ENCODE results near the gene KRTAP4-1. TPM values are rescaled to one million over a fixed set of nuclear protein-coding genes. Genes with fewer than 3 reads are reported as not detected.

Gene KRTAP4-1
- total RNA-seq, 1 experiment from 2014 or later = not detected

DNA sequence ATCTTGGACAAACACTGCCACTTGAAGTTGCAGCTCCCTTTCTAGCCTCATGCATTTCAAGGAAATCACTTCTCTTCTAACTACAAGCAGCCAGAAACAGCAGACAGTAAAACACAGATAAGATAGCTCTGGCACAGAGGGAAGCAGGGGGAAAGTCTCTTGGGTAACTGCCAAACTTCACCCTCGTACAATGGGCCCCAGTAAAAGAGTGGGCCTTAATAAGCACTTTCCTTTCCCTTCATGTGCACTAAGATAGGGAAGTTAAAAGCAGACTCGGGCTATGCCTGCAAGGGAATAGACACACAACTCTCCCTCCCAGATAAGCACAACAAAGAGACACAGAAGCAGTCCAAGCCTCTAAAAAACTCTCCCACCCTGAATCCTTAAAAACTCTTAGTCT, 30.9 kb downstream of the KRTAP4-1 start:
- Histone ChIP-seq H3K9me2 (replicated peaks; ENCODE audit: low read length) (no peaks in the 10 kb centered on the region), H3K36me3 (ENCODE audit: low read depth, low read length) (no peaks in the 10 kb centered on the region), H3K79me2 (ENCODE audit: low read length) (no peaks in the 10 kb centered on the region), H3K4me3 (ENCODE audit: low read length) (no peak overlapping the region), H2AFZ (ENCODE audit: low read length) (no peak overlapping the region), H3K9ac (ENCODE audit: low read length) (no peak overlapping the region), H3K27ac (ENCODE audit: low read length) (no peak overlapping the region), H3K9me3 (ENCODE audit: low read length) (no peaks in the 10 kb centered on the region), H3K27me3 (ENCODE audit: low read length) (no peaks in the 10 kb centered on the region), H3K4me1 (ENCODE audit: insufficient read depth, low read length) (no peaks in the 10 kb centered on the region; the same call in 1 of the 2 replicates), H3K4me2 (ENCODE audit: low read length) (no peak overlapping the region), H3F3A (ENCODE audit: low read length, unreplicated experiment) (no peaks in the 10 kb centered on the region), H4K20me1 (ENCODE audit: low read length) (no peaks in the 10 kb centered on the region)
- DNase-seq = no peak
- no TSS peak for BruUV-seq (replicated peaks)
- ChIA-PET POLR2A (ENCODE audit: unreplicated experiment) (no interaction called here), CTCF (no interaction called here)
- no peak for ATAC-seq
- intact Hi-C loops (cut with micrococcal nuclease) = no loop called here
- no peak for TF ChIP-seq EZH2 (IDR thresholded peaks at IDR 0.05; ENCODE audit: low read length, unreplicated experiment)
- TF ChIP-seq EZH2phosphoT487 (IDR thresholded peaks at IDR 0.05; ENCODE audit: borderline replicate concordance, low read length) = no peak
- TF ChIP-seq, protein P1, sequence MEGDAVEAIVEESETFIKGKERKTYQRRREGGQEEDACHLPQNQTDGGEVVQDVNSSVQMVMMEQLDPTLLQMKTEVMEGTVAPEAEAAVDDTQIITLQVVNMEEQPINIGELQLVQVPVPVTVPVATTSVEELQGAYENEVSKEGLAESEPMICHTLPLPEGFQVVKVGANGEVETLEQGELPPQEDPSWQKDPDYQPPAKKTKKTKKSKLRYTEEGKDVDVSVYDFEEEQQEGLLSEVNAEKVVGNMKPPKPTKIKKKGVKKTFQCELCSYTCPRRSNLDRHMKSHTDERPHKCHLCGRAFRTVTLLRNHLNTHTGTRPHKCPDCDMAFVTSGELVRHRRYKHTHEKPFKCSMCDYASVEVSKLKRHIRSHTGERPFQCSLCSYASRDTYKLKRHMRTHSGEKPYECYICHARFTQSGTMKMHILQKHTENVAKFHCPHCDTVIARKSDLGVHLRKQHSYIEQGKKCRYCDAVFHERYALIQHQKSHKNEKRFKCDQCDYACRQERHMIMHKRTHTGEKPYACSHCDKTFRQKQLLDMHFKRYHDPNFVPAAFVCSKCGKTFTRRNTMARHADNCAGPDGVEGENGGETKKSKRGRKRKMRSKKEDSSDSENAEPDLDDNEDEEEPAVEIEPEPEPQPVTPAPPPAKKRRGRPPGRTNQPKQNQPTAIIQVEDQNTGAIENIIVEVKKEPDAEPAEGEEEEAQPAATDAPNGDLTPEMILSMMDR (conservative IDR thresholded peaks at IDR 0.05; ENCODE audit: low read depth, low read length) = no peak

DNA sequence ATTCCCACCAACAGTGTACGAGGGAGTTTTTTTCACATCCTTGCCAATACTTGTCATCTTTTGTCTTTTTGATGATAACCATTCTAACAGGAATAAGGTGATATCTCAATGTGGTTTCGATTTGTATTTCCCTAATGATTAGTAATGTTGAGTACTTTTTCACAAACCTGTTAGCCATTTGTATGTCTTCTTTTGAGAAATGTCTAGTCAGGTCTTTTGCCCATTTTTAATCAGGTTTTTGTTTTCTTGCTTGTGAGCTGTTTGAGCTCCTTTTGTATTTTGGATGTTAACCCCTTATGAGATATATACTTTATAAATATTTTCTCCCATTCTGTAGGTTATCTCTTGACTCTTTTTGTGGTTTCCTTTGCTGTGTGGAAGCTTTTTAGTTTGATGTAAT, 33.2 kb downstream of the KRTAP4-1 start:
- ChIA-PET CTCF (no interaction called here), POLR2A (ENCODE audit: unreplicated experiment) (no interaction called here)
- H3K36me3 ChIP-seq (ENCODE audit: low read depth, low read length) = no peaks in the 10 kb centered on the region
- no peaks in the 10 kb centered on the region for H3F3A ChIP-seq (ENCODE audit: low read length, unreplicated experiment)
- no peaks in the 10 kb centered on the region for H3K79me2 ChIP-seq (ENCODE audit: low read length)
- intact Hi-C loops (cut with micrococcal nuclease) = no loop called here
- H4K20me1 ChIP-seq (ENCODE audit: low read length) = no peaks in the 10 kb centered on the region
- no peak overlapping the region for H2AFZ ChIP-seq (ENCODE audit: low read length)
- TF ChIP-seq EZH2phosphoT487 (IDR thresholded peaks at IDR 0.05; ENCODE audit: borderline replicate concordance, low read length) (no peak), EZH2 (IDR thresholded peaks at IDR 0.05; ENCODE audit: low read length, unreplicated experiment) (no peak)
- TF ChIP-seq, protein P1 (conservative IDR thresholded peaks at IDR 0.05; ENCODE audit: low read depth, low read length) = no peak
- H3K4me1 ChIP-seq (ENCODE audit: insufficient read depth, low read length) = no peaks in the 10 kb centered on the region; the same call in 1 of the 2 replicates
- ATAC-seq (no peak), DNase-seq (no peak)
- H3K4me2 ChIP-seq (ENCODE audit: low read length) = no peak overlapping the region
- no peak overlapping the region for H3K9ac ChIP-seq (ENCODE audit: low read length)
- no peak overlapping the region for H3K27ac ChIP-seq (ENCODE audit: low read length)
- H3K27me3 ChIP-seq (ENCODE audit: low read length) = no peaks in the 10 kb centered on the region
- H3K4me3 ChIP-seq (ENCODE audit: low read length) = no peak overlapping the region
- no peaks in the 10 kb centered on the region for H3K9me2 ChIP-seq (replicated peaks; ENCODE audit: low read length)
- H3K9me3 ChIP-seq (ENCODE audit: low read length) = no peaks in the 10 kb centered on the region
- BruUV-seq (replicated peaks) = no TSS peak

DNA sequence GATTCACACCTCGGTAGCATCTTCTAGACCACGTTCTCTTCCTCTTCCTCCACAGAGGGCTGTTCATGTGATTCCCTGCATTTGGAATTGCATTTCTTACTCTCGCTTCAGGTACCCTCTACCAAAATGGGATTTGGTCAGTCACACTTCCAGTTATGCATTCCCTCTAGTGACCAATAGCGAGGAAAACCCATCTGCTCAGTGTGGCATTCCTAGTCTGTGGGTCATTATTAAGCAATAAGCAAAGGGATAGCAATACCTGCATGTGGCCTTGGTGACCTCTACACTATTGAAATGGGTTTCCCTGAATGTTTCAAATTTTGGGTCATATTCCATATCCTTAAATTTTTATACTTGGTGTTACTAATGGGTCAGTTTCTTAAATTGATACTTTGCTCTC, 34.7 kb downstream of the KRTAP4-1 start:
- no peaks in the 10 kb centered on the region; the same call in 1 of the 2 replicates for H3K4me1 ChIP-seq (ENCODE audit: insufficient read depth, low read length)
- H3K9me2 ChIP-seq (replicated peaks; ENCODE audit: low read length) = no peaks in the 10 kb centered on the region
- intact Hi-C loops (cut with micrococcal nuclease) = no loop called here
- H3K9me3 ChIP-seq (ENCODE audit: low read length) = no peaks in the 10 kb centered on the region
- H3K4me2 ChIP-seq (ENCODE audit: low read length) = no peak overlapping the region
- CTCF ChIA-PET = no interaction called here
- no peaks in the 10 kb centered on the region for H3K36me3 ChIP-seq (ENCODE audit: low read depth, low read length)
- POLR2A ChIA-PET (ENCODE audit: unreplicated experiment) = interaction anchor here (0.6 kb wide), 1 partner anchor 46 kb away, joined by 3 read pairs; no protein-coding TSS in a partner anchor
- no peak overlapping the region for H3K27ac ChIP-seq (ENCODE audit: low read length)
- no peak for ATAC-seq
- TF ChIP-seq EZH2 (IDR thresholded peaks at IDR 0.05; ENCODE audit: low read length, unreplicated experiment) (no peak), EZH2phosphoT487 (IDR thresholded peaks at IDR 0.05; ENCODE audit: borderline replicate concordance, low read length) (no peak)
- TF ChIP-seq, protein P1 (conservative IDR thresholded peaks at IDR 0.05; ENCODE audit: low read depth, low read length) = no peak
- no peaks in the 10 kb centered on the region for H4K20me1 ChIP-seq (ENCODE audit: low read length)
- no peaks in the 10 kb centered on the region for H3K79me2 ChIP-seq (ENCODE audit: low read length)
- no peaks in the 10 kb centered on the region for H3K27me3 ChIP-seq (ENCODE audit: low read length)
- H2AFZ ChIP-seq (ENCODE audit: low read length) = no peak overlapping the region
- H3K4me3 ChIP-seq (ENCODE audit: low read length) = no peak overlapping the region
- no peak overlapping the region for H3K9ac ChIP-seq (ENCODE audit: low read length)
- DNase-seq = no peak
- no TSS peak for BruUV-seq (replicated peaks)
- no peaks in the 10 kb centered on the region for H3F3A ChIP-seq (ENCODE audit: low read length, unreplicated experiment)

All from PC-3 (cell line).